ENCODE measurements around the gene MAMDC2.

The MAMDC2 gene

GRCh38 chr9:70137577-70137976 lies 93.9 kb downstream of the MAMDC2 start:
- no peak for DNase-seq

- DNase-seq = no peak
Observed at GRCh38 chr9:70142101-70142500, 98.5 kb downstream of the MAMDC2 start.

- DNase-seq = no peak
Observed at GRCh38 chr9:70143394-70144130, 99.9 kb downstream of the MAMDC2 start.

GRCh38 chr9:70144131-70144503 lies 100.5 kb downstream of the MAMDC2 start:
- DNase-seq = no peak

- no peak for DNase-seq
Observed at GRCh38 chr9:70145981-70146380, 102.3 kb downstream of the MAMDC2 start.

GRCh38 chr9:70147196-70147595 lies 103.5 kb downstream of the MAMDC2 start:
- DNase-seq = no peak

- DNase-seq = peak; percentile 17
Observed at GRCh38 chr9:70147651-70148050, 104.0 kb downstream of the MAMDC2 start.

- DNase-seq = no peak
Observed at GRCh38 chr9:70152350-70152749, 108.7 kb downstream of the MAMDC2 start.

GRCh38 chr9:70156729-70157128 lies 113.1 kb downstream of the MAMDC2 start:
- no peak for DNase-seq

- DNase-seq = no peak
Observed at GRCh38 chr9:70159630-70160029, 116.0 kb downstream of the MAMDC2 start.

- no peak for DNase-seq
Observed at GRCh38 chr9:70160686-70161600, 117.3 kb downstream of the MAMDC2 start.

- no peak for DNase-seq
Observed at GRCh38 chr9:70165006-70165602, 121.5 kb downstream of the MAMDC2 start.

- DNase-seq = no peak
Observed at GRCh38 chr9:70168521-70168920, 124.9 kb downstream of the MAMDC2 start.

- no peak for DNase-seq
Observed at GRCh38 chr9:70169222-70169621, 125.6 kb downstream of the MAMDC2 start.

- DNase-seq = no peak
Observed at GRCh38 chr9:70170151-70170790, 126.6 kb downstream of the MAMDC2 start.

GRCh38 chr9:70172532-70172931 lies 128.9 kb downstream of the MAMDC2 start:
- DNase-seq = no peak

- no peak for DNase-seq
Observed at GRCh38 chr9:70177121-70177520, 133.5 kb downstream of the MAMDC2 start.

GRCh38 chr9:70192707-70193106 lies 149.1 kb downstream of the MAMDC2 start:
- peak; percentile 4 for DNase-seq

- no peak for DNase-seq
Observed at GRCh38 chr9:70195456-70195855, 151.8 kb downstream of the MAMDC2 start.

- DNase-seq = no peak
Observed at GRCh38 chr9:70197216-70198044, 153.8 kb downstream of the MAMDC2 start.

GRCh38 chr9:70204743-70205142 lies 161.1 kb downstream of the MAMDC2 start:
- DNase-seq = peak; percentile 48

GRCh38 chr9:70205366-70206020 lies 161.8 kb downstream of the MAMDC2 start:
- DNase-seq = peak; percentile 85
